Uterus (tissue), 4 donors: ENCODE measurements around the gene GADD45G. TPM values are rescaled to one million over a fixed set of nuclear protein-coding genes. Genes with fewer than 3 reads are reported as not detected.

ENCODE experiments used
- DNase-seq, 2 donors: peaks; one replicate each; pipeline ENCODE4 v3.0.0-alpha.2; 2019 to 2020
- H3K27ac ChIP-seq, 2 donors: fragments of 200-600 bp; sonication (generic); 1 replicate in 1 of 2; 2 replicates in 1 of 2; pipeline ENCODE4 v1.5.1; 2016 to 2018
- H3K27me3 ChIP-seq, 2 donors: fragments of 200-600 bp; sonication (generic); one replicate each; pipeline ENCODE4 v1.5.1; 2018 to 2019; ENCODE audit warnings: control low read depth in 1 of 2
- H3K36me3 ChIP-seq, 2 donors: fragments of 200-600 bp; sonication (generic); one replicate each; pipeline ENCODE4 v1.5.1; 2019; ENCODE audit warnings: control low read depth in 1 of 2
- H3K4me1 ChIP-seq, 2 donors: fragments of 200-600 bp; sonication (generic); one replicate each; pipeline ENCODE4 v1.5.1; 2018 to 2019; ENCODE audit warnings: control low read depth in 1 of 2
- H3K4me3 ChIP-seq, 2 donors: fragments of 200-600 bp; sonication (generic); 1 replicate in 1 of 2; 2 replicates in 1 of 2; pipeline ENCODE4 v1.5.1; 2018 to 2019; ENCODE audit warnings: mild to moderate bottlenecking in 1 of 2
- H3K9me3 ChIP-seq, 2 donors: fragments of 200-600 bp; sonication (generic); one replicate each; pipeline ENCODE4 v1.5.1; 2019; ENCODE audit warnings: control low read depth in 1 of 2
- CTCF ChIP-seq, 4 experiments: fragments of 200-600 bp in 2 of 4; fragments of 450-650 bp in 2 of 4; sonication (generic) in 2 of 4; IDR thresholded peaks; one replicate each; pipeline ENCODE4 v1.5.1; 2016 to 2019; ENCODE audit warnings: antibody characterized with exemption in 4 of 4, mild to moderate bottlenecking in 2 of 4, moderate library complexity in 1 of 4
- POLR2A ChIP-seq, 2 donors: fragments of 450-650 bp; IDR thresholded peaks; one replicate each; pipeline ENCODE4 v1.6.1; 2016; ENCODE audit warnings: antibody characterized with exemption in 2 of 2, mild to moderate bottlenecking in 1 of 2, moderate library complexity in 1 of 2
- intact Hi-C: fragments of 100-400 bp; cut with DNase I; formaldehyde crosslinking; loops from one replicate; pipeline ENCODE4 v1.15.1; 2023; ENCODE audit warnings: low total_unique reads
- total RNA-seq, 4 donors: library from RNA; depleted of rRNA in 3 of 4; stranded (reverse); fragments of >200 nt in 3 of 4; gene quantifications; one replicate each; pipeline versions ENCODE4 v1.1.0 to v1.2.4, GENCODE V29; 2014 to 2023
- donor health status: DM: yes; HTN: yes; CAD: no.

GADD45G gene
- total RNA-seq, 4 donors from 2014 or later: 0.88 to 91.2 (median 15.3) TPM

- Histone ChIP-seq H3K36me3 (no peaks in the 10 kb centered on the region), H3K27ac (no peak overlapping the region), H3K27me3 (no peaks in the 10 kb centered on the region), H3K4me1 (no peaks in the 10 kb centered on the region), H3K9me3 (no peaks in the 10 kb centered on the region), H3K4me3 (no peak overlapping the region)
- TF ChIP-seq CTCF (IDR thresholded peaks at IDR 0.05) (no peak), POLR2A (IDR thresholded peaks at IDR 0.05) (no peak)
- DNase-seq: no peak
- intact Hi-C loops: no loop called here
Measured at GRCh38 chr9:89621031-89621430, 16.2 kb downstream of the GADD45G start.

- H3K36me3 ChIP-seq: no peaks in the 10 kb centered on the region
- H3K4me3 ChIP-seq: no peak overlapping the region
- no peak for DNase-seq
- TF ChIP-seq POLR2A (IDR thresholded peaks at IDR 0.05) (no peak), CTCF (IDR thresholded peaks at IDR 0.05) (no peak)
- no peaks in the 10 kb centered on the region for H3K4me1 ChIP-seq
- no peaks in the 10 kb centered on the region for H3K27me3 ChIP-seq
- H3K27ac ChIP-seq: no peak overlapping the region
- no peaks in the 10 kb centered on the region for H3K9me3 ChIP-seq
- intact Hi-C loops: no loop called here
Measured at GRCh38 chr9:89621676-89622075, 16.9 kb downstream of the GADD45G start.

- H3K36me3 ChIP-seq: no peaks in the 10 kb centered on the region
- peak in 1 of 2 donors; percentile 29 for DNase-seq
- peak overlapping the region; percentile 63 to 66 for H3K27ac ChIP-seq
- intact Hi-C loops: no loop called here
- no peaks in the 10 kb centered on the region for H3K9me3 ChIP-seq
- H3K27me3 ChIP-seq: no peaks in the 10 kb centered on the region
- H3K4me1 ChIP-seq: no peaks in the 10 kb centered on the region
- no peak overlapping the region for H3K4me3 ChIP-seq
- TF ChIP-seq POLR2A (IDR thresholded peaks at IDR 0.05) (no peak), CTCF (IDR thresholded peaks at IDR 0.05) (no peak)
Measured at GRCh38 chr9:89622933-89623861, 18.4 kb downstream of the GADD45G start.

GRCh38 chr9:89623925-89624420 is 19.2 kb downstream of the GADD45G start:
- DNase-seq: no peak
- Histone ChIP-seq H3K27me3 (no peaks in the 10 kb centered on the region), H3K27ac (peak overlapping the region; percentile 63 to 66), H3K4me1 (no peaks in the 10 kb centered on the region), H3K9me3 (no peaks in the 10 kb centered on the region), H3K36me3 (no peaks in the 10 kb centered on the region), H3K4me3 (no peak overlapping the region)
- intact Hi-C loops: no loop called here
- TF ChIP-seq POLR2A (IDR thresholded peaks at IDR 0.05): no peak
- TF ChIP-seq CTCF (IDR thresholded peaks at IDR 0.05): peak in 1 of 4 experiments; percentile 6
